Glutamatergic neuron (in vitro differentiated cells): ENCODE results near the gene RHCE. TPM values are rescaled to one million over a fixed set of nuclear protein-coding genes. Genes with fewer than 3 reads are reported as not detected.

Source experiments
- DNase-seq: peaks from one replicate; pipeline ENCODE4 v3.0.0; 2022
- H3K27ac Mint-ChIP-seq: one replicate; pipeline ENCODE4 v1.8.0; 2020; ENCODE audit warnings: mild to moderate bottlenecking, mixed read lengths, inconsistent platforms; ENCODE audit not compliant: unreplicated experiment
- H3K27me3 Mint-ChIP-seq: one replicate; pipeline ENCODE4 v1.8.0; 2020; ENCODE audit warnings: mild to moderate bottlenecking, moderate library complexity, mixed read lengths, inconsistent platforms; ENCODE audit not compliant: unreplicated experiment
- H3K36me3 Mint-ChIP-seq: one replicate; pipeline ENCODE4 v1.8.0; 2020; ENCODE audit warnings: mild to moderate bottlenecking, mixed read lengths, inconsistent platforms; ENCODE audit not compliant: unreplicated experiment
- H3K4me1 Mint-ChIP-seq: one replicate; pipeline ENCODE4 v1.8.0; 2020; ENCODE audit warnings: mild to moderate bottlenecking, low read depth, mixed read lengths, inconsistent platforms; ENCODE audit not compliant: unreplicated experiment
- H3K4me3 Mint-ChIP-seq: one replicate; pipeline ENCODE4 v1.8.0; 2020; ENCODE audit warnings: mild to moderate bottlenecking, mixed read lengths, inconsistent platforms; ENCODE audit not compliant: unreplicated experiment
- H3K9me3 Mint-ChIP-seq: one replicate; pipeline ENCODE4 v1.8.0; 2020; ENCODE audit warnings: mild to moderate bottlenecking, moderate library complexity, mixed read lengths, inconsistent platforms; ENCODE audit not compliant: unreplicated experiment
- total RNA-seq: library from RNA; stranded (reverse); fragmentation: NEBNext Ultra II Directional; extraction: Animal tissue kit (Norgen Biotek cat#: 25700); gene quantifications from one replicate; pipeline ENCODE4 v1.2.1, GENCODE V29; 2021; ENCODE audit not compliant: unreplicated experiment
- TF ChIP-seq, protein P1 (sequence below): fragments of 200-600 bp; sonication (generic); IDR thresholded peaks from one replicate; pipeline ENCODE4 v1.5.0; 2021; ENCODE audit not compliant: partially characterized antibody, unreplicated experiment

The RHCE gene
- total RNA-seq, 1 donor from 2014 or later, result 1.2 TPM

DNA sequence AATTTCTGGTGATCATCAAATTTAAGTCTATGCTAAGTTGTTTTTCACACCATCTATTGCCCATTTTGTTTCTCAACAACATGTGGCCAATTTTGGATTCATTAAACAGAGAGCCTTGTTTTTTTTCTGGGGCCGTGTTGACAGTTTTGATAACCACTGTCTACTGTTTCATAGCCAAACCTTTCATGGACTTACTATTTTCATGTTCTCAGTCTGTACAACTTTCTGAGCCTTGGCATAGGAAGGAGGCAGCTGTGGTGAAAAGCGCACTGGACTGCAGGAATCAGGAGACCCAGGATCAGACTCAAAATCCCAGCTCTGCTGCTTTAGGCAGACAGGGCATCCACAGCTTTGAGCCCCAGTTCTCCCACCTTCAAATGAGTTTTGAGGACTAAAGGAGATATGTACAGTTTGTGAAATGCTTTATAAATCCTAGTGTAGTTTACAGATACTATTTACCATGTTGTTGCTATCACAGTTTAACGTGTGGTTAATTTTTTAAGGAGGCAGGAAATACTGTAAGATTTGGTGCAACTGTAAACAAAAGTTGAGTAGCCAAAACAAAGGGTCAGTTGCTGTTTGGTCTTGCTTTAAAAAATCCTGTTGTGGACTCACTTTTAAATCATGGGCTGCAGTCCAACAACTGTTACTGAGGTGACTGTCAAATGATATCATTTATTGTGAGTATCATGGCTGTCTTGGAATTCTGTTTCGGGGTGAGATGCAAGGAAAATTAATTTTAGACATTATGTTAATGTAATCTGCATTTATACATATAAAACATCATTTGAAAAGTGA lies 13.0 kb upstream of the RHCE start:
- H3K36me3 Mint-ChIP-seq, result no peaks in the 10 kb centered on the region
- peak overlapping the region; percentile 93 for H3K4me3 Mint-ChIP-seq
- H3K4me1 Mint-ChIP-seq, result peaks cover 34% of the 10 kb centered on the region
- H3K9me3 Mint-ChIP-seq, result peaks cover 9% of the 10 kb centered on the region
- H3K27me3 Mint-ChIP-seq, result peaks cover 9% of the 10 kb centered on the region
- DNase-seq, result no peak
- H3K27ac Mint-ChIP-seq, result no peak overlapping the region
- TF ChIP-seq, protein P1, sequence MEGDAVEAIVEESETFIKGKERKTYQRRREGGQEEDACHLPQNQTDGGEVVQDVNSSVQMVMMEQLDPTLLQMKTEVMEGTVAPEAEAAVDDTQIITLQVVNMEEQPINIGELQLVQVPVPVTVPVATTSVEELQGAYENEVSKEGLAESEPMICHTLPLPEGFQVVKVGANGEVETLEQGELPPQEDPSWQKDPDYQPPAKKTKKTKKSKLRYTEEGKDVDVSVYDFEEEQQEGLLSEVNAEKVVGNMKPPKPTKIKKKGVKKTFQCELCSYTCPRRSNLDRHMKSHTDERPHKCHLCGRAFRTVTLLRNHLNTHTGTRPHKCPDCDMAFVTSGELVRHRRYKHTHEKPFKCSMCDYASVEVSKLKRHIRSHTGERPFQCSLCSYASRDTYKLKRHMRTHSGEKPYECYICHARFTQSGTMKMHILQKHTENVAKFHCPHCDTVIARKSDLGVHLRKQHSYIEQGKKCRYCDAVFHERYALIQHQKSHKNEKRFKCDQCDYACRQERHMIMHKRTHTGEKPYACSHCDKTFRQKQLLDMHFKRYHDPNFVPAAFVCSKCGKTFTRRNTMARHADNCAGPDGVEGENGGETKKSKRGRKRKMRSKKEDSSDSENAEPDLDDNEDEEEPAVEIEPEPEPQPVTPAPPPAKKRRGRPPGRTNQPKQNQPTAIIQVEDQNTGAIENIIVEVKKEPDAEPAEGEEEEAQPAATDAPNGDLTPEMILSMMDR, result no peak

DNA sequence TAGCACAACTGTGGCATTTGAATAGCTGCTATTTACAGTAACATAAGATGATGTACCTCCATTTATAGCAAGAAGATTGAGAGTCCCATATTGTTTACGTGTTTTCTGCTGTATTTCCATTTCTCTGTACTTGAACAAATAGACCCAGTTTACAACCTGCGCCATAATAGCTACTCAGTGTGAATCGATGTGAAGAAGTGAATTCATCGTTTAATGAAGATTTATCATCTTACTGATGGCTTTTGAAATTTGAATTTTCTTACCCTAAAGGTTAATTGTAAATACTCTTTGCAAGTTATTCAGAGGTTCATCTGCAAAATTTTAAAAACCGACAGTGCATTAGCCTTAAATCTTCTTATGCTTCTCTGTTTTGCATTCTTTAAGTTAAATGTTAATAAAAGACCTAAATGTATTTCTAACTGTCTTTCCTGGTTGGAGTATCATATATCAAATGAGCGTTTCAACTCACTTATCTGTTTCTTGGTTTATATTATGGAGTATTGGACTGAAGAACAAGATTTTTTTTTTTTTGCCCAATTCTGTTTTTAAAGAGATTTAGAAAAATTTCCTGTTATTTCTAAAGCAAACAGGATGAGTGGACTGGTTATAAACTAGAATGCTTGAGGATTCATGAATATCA lies 12.2 kb upstream of the RHCE start:
- Mint-ChIP-seq H3K4me1 (peaks cover 34% of the 10 kb centered on the region), H3K36me3 (no peaks in the 10 kb centered on the region), H3K9me3 (peaks cover 12% of the 10 kb centered on the region), H3K27me3 (peaks cover 11% of the 10 kb centered on the region), H3K27ac (no peak overlapping the region), H3K4me3 (peak overlapping the region; percentile 93)
- DNase-seq, result no peak
- TF ChIP-seq, protein P1, result no peak

DNA sequence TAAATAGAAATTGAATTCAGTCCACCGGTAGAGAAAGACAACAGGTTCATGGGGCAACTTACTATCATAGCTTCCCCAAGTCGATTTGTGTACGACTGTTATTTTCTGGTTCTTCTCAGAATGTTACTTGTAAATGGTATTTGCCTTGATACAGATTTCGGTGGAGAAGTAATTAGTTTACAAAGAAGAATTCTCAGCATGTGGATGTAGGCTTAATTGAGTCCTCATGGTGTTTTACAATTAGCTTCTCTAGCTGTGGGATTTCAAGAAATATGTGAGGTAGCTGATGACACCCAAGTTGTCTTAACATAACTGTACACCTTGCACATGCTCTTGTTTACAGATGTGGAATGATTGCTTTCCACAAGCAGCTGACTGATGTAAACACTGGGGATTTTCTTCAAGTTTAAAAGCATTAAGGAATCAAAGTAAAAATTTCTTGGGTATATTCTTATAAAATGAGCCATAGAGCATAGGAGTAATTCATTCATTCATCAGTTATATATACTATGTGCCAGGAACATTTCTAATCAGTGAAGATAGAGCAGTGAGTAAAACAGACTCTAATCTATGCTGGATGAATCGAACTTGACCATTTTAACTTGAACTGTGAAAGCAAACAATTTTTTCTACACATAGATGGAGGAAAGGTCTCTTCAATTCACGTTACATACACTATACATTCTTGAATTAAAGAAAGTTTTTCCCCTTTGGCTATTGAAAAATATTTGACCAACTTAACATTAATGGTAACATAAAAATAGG lies 11.5 kb upstream of the RHCE start:
- Mint-ChIP-seq H3K36me3 (no peaks in the 10 kb centered on the region), H3K27me3 (peaks cover 12% of the 10 kb centered on the region), H3K27ac (peak overlapping the region; percentile 93), H3K9me3 (peaks cover 12% of the 10 kb centered on the region), H3K4me3 (peak overlapping the region; percentile 93), H3K4me1 (peaks cover 34% of the 10 kb centered on the region)
- no peak for DNase-seq
- TF ChIP-seq, protein P1, result no peak

DNA sequence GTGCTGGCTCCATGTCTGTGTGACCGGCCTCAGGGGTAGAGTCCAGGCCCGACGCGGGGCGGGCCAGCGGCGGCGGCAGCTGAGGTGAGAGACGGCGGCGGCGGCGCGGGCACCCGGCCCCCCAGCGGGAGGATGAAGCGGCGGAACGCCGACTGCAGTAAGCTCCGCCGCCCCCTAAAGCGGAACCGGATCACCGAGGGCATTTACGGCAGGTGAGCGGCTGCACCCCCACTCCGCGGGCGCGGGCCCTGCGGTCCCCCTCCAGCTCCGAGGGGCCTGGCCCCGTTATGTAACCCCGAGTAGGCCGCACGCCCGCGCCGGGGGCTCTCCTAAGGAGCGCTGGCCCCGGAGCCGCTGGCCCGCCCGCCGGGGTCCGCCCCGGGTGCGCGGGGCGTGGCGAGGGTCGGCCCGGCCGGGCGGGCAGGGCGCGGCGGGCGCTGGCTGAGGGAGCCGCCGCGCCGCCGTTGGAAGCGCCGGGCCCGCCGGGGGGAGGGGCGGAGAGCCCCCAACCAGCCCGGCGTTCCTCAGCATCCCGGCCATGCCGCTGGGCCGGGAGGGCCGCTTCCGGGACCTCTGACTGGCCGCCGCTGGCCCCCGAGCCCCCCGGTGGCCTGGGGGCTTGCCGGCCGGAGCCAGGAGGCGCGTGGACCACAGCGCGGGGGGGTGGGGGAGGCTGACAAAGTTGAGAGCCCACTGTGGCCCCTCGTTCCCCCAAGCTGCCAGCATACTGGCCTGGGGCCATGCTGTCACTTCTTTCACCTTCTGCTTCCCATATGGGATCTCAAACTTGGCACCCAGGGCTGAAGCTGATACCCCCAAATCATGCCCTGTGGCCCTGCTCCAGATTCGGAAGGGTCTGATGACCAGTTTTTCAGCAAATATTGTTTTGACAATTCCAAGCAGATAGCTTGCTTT lies 10.6 kb upstream of the RHCE start:
- TF ChIP-seq, protein P1, result no peak
- Mint-ChIP-seq H3K4me3 (peak overlapping the region; percentile 93), H3K9me3 (peaks cover 12% of the 10 kb centered on the region), H3K27me3 (peaks cover 12% of the 10 kb centered on the region), H3K27ac (peak overlapping the region; percentile 93), H3K4me1 (peaks cover 33% of the 10 kb centered on the region), H3K36me3 (no peaks in the 10 kb centered on the region)
- DNase-seq, result peak; percentile 60
